ENCODE results near the gene USHBP1.
A peak's percentile ranks its signal among the peaks of the same experiment; 100 is the strongest.

Gene USHBP1

DNA sequence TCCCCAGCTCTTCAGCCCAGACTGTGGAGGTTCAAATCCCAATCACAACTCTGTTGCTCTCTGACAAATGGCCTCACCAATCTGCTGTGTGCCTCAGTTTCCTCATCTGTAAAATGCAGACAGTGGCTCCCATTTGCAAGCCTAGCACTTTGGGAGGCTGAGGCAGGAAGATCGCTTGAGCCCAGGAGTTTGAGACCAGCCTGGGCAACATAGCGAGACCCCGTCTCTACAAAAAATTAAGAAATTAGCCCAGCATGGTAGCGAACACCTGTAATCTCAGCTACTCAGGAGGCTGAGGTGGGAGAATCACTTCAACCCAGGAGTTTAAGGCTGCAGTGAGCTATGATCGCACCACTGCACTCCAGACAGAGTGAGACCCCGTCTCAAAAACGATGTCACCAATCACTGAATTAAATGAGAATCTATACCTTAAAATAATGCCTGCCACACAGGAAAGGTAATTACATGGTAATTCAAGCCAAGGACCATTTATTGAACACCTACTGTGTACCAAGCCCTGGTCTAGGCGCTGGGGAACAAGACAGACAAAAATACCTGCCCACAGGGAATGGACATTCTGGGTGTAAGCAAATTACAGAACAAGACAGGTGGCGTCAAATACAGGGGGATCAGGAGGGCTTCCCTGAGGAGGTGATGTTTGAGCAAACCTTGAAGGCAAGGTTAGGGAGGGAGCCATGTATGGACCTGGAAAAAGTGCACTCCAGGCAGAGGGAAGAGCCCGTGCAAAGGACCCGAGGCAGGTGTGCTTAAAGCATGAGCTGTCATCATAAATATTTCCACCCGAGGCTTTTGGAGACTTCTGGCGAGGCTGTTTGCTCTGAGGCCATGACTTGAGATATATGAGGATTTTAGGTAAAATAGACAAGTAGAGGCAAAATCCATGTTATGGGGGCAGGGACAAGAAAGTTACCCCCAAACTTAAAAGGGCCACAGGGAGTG, 26.5 kb downstream of the USHBP1 start:
- DNase-seq: no peak

DNA sequence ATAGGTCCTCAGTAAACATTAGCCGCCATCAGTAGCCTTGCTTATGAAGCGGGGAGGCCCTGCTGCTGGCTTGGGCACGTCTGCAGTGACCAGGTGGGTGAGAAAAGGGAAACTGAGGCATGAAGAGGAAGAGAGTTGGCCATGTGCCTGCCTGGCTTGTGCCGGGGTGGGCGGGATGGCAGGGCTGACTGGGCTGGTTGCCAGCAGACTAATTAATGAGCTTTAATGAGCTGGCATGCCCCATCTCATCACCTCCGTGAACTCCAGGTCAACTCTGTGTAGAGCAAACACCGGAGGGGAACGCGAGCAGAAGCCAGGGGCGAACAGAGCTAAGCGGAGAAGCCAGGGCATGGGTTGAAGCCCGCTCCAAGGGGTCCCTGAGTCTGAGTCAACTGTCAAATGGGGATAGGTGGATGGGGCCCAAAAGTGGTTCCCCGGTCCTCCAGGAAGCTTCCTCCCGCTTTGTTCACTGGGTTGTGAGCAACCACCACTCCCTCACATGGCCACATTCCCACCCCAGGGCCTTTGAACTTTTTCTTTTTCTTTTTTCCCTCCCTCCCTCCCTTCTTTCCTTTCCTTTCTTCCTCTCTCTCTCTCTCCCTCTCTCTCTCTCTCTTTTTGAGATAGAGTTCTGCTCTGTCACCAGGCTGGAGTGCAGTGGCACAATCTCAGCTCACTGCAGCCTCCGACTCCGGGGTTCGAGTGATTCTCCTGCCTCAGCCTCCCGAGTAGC, 27.6 kb downstream of the USHBP1 start:
- peak; percentile 19 for DNase-seq

DNA sequence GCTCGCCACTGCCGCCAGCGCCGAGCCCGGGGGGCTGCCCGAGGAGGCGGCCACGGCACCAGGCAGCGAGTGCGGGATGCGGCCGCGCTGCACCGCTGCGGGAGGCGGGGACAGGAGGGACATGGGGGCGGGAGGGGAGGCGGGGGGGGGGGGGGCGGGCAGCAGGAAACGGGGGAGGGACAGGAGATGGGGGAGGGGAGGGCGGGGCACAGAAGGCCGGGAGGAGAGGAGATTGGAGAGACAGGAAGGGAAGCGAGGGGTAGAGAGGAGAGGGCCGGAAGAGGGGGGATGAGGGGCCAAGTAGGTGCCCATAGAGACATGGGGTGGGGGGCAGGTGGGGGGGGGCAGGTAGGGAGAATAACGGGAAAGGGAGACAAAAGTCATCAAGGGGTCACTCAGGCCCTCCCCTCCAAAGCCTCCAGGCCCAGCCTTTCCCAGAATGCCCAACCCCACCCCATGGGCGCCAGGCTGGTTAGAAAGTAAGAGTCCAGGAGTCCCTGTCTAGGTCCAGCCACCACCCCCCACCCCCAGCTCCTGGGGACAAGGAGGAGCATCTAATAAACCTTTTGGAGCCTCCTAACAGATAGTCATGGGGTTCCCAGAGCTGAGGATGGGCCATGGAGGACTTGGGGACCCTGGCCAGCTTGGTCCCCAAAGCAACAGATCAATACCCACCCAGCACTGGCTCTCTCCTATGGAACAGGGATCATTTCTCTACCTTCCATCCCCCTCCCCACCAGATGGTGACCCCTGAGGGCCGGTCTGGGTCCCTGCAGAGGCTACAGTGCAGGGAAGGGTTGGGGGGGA, 28.4 kb downstream of the USHBP1 start:
- peak; percentile 54 for DNase-seq

DNA sequence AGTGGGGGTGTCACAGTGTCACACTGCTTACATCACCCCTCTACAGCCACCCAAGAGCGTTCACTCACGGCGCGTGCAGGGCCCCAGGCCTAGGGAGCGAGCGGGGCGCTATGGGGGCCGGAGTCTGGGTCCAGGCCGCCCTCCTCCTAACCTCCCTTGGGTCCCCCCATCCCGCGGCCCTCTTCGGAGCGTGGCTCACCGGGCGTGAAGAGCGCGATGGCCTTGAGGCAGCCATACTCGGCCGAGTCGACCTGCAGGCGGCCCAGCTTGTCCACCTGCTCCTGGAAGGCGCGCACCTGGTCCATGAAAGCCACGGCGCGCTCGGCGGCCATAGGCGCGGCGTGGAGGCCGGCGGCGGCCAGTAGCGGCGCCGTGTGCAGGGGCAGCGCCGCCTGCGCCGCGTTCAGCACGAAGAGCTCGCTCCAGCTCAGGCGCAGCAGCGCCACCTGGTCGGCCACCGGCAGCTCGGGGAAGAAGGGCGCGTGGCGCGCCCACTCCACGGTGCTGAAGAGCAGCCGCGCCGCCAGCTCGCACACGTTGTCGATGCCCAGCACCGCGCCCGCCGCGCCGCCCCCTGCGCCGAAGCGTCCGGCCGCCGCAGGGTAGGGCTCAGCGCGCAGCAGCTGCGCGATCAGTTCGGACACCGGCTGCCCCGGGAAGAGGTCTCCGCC, 29.1 kb downstream of the USHBP1 start:
- peak; percentile 62 for DNase-seq

DNA sequence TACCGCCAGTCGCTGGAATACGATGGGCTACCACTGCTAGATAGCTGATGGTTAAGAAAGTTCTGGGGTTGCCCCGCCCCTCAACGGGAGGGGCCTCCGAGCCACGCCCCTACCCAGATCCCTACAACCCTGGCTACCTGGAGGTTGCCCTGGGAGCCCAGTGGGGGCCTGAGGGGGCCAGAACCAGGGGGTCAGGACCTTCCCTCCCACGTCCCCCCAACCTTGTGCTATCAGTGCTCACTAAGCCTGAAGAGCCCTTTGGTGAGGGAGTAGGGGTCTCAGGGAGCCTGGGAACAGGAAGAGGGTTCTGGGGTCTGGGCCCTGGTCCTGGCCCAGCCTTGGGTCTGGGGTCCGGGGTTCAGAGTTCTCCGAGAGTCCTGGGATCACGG, 29.6 kb downstream of the USHBP1 start:
- DNase-seq: peak; percentile 60

DNA sequence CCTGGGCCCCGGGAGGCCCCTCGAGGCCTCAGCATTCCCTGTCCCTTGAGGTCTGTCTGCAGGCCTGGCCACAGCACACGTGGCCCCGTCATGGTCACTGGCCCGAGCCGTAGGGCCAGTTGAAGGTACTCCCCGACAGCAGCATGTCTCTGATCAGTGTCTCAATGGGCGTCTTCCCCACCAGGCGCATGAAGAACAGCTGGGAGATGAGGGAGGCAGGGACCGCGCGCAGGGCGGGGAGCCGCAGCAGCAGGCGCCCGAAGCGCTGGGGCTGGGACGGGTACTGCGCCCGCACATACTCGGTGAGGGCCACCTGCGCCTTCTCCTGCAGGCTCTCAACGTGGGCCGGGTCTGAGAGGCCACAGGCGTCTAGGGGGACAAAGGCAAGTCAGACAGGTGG, 32.3 kb downstream of the USHBP1 start:
- no peak for DNase-seq

DNA sequence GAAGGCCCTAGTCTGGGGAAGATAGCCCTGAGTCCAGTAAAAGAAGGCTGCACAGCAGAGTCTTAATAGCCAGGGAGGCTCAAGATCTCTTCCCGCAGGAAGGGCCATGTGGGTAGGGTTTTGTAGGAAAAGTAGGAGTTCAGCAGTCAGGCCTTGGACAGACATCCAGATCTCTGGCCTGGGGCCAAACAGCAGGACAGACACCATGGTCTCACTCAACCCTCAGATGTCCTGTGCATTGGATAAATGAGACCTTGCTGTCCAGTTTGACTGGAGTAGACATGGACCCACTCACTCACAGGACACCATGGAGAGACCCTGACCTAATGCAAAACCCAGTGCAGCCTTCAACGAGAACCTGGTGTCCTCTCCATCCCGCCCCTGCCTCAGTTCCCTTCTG, 34.7 kb downstream of the USHBP1 start:
- DNase-seq: no peak

DNA sequence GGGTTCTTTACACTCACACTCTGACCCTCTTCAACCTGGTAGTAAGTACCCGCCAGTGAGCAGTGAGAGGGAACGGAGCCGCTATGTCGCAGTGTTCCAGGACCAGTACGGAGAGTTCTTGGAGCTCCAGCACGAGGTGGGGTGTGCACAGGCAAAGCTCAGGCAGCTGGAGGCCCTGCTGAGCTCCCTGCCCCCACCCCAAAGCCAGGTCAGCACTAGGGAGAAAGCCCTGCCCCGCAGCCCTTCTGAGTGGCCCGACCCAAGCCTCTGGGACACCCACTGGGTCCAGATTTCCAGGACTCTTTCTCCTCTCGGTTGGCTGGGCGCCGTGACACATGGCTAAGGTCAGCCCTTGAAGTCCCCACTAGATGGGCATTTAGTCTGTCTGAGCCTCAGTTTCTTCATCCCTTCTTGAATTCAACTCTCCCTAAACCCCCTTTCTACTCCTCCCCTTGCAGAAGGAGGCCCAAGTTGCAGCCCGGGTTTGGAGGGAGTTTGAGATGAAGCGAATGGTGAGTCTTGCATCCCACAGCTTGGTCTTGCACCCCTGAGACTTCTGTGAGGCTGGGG, 36.7 kb downstream of the USHBP1 start:
- no peak for DNase-seq

DNA sequence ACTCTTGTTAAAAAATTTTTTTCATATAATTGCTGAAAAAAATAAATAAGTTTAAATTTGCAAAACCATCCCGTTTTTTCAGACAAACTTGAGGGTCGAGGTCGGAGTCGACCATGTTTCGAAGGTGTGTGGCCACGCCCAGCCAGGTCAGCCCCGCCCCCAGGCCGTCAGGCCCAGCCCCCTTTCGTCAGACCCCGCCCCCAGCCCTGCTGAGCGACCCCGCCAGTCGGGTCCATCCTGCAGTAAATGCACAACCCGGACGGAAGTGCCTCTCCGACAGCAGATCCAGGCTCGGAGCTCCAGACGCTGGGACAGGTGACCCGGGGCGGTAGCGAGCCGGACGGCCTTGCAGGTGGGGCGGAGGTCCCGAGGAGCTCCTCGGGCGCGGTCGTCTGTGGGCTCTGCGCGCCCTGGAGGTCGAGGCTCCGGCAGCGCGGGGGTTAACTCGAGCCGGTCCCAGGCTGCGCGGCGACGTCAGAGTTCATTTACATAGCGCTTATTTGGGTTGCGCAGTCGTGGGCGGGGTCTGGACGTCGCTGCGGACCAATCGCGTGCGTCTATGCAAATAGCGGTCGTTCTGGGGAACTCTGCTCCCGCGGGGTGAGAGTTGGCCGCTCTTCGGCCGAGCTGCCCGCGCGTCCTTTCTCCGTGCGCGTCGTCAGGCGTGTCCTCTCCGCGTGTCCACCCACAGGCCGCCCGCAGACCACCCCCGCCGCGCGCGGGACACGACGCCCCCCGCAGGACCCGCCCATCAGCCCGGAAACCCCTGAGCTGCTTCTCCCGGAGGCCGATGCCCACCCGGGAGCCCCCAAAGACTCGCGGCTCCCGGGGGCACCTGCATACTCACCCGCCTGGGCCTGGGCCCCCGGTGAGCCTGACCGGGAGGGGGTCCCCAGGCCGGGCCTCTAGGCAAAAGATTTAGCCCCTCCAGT, 38.3 kb downstream of the USHBP1 start, which contains the start of gene OCEL1:
TSS of gene OCEL1 (plus strand) at position 225 of the 932 bp plus-strand sequence. CDS start at position 247, 22 bp downstream.
- DNase-seq: peak; percentile 96

DNA sequence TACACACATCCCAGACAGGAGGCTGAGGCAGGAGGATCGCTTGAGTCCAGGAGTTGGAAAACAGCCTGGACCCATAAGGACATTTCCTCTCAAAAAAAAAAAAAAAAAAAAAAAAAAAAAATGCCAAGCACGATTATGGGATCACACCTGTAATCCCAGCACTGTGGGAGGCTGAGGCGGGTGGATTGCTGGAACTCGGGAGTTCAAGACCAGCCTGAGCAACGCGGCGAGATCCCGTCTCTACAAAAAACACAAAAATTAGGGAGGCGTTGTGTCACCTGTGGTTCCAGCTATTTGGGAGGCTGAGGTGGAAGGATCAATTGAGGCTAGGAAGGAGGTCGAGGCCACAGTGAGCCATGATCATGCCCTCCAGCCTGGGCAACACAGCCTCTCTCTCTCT, 39.5 kb downstream of the USHBP1 start:
- DNase-seq: no peak

DNA sequence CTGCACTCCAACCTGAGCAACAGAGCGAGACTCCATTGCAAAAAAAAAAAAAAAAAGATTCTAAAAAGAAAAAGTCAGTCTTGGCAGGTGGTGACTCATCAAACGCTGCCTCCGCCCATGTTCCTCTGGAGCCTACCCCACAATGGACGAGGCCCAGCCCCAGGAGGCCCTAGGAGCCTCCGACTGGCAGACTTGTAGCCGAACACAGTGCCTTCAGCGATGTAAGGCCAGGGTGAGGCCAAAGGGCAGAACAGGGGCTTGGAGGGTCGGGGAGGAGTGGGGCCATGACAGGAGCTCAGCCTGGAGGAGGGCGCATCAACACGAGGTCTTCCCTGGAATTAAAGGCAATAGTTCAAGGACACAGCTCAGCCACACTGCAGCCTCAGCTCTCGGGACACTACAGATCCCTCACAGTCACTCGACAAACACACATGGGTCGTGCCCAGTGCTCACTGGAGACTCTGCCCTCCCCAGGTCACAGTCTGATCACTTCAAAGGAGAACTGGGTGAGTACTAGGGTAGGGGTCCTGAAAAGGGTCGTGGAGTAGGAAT, 44.3 kb downstream of the USHBP1 start:
- DNase-seq: no peak

DNA sequence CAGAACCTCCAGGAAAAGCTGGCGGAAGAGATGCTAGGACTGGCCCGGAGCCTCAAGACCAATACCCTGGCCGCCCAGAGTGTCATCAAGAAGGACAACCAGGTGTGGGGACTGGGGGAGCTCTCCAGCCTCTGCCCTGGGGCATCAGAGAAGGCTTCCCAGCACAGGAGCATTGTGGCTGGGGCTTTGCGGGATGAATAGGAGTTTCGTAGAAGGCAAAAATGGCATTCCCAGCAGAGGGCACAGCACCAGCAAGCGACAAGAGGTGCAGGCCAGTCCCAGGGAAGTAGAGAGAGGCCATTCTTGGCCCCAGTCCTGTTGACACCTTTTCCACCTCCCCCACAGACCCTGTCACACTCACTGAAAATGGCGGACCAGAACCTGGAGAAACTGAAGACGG, 45.3 kb downstream of the USHBP1 start:
- DNase-seq: no peak

DNA sequence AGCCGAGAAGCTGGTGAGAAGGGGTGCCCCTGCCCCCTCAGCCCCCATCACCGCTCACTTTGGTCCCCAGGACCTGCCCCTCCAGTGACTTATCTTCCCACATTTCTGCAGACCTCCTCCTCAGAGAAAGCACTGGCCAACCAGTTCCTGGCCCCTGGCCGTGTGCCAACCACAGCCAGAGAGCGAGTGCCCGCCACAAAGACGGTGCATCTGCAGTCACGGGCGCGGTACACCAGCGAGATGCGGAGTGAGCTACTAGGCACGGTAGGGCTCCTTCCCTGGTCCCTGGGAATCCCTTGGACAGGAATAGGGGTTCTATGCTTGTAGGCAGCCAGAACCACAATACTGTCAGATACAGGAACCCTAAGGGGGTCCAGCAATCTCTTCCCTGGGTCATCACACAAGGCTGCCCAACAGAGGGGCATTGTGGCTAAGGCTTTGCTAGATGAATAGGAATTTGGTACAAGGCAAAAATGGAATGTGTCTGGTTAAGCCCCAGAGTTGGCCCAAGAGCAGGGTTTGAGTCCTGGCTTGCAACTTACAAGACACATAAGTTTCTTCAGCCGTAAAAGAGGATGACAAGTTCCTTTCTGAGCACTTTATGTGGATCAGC, 48.4 kb downstream of the USHBP1 start:
- no peak for DNase-seq

DNA sequence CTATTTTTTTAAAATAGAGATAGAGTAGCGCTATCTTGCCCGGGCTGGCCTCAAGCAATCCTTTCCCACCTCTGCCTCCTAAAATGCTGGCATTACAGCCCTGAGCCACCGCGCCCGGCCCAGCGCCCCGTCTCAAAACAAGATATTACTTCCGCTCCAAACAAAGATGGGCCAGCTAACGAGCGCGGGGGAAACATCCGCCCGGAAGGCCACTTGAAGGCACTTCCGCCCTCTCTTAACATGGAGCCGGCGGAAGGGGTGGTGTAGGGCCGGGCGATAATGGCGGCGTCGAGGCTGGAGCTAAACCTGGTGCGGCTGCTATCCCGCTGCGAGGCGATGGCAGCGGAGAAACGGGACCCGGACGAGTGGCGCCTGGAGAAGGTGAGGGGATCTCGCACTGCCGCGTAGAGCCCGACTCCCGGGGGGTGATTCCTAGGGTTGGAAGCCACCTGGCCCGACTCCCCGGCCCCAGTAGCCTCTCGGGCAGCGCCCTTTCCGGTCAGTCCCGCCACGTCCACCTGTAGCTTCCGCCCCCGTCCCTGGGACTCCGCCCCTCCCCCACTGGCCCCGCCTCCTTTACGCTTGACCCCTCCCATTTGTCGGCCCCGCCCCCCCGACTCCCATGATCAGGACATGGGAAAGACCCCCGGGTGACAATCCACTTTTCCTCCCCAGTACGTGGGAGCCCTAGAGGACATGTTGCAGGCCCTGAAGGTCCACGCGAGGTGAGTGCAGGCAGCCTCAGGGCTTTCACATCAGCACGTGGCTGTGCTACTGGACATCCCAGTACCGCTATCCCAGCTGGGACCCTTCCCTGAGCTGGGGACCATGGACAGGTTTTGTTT, 49.2 kb downstream of the USHBP1 start, which contains the start of gene USE1:
TSS of gene USE1 (plus strand) at position 231 of the 845 bp plus-strand sequence. CDS start at position 280, 49 bp downstream.
- peak; percentile 92 for DNase-seq

DNA sequence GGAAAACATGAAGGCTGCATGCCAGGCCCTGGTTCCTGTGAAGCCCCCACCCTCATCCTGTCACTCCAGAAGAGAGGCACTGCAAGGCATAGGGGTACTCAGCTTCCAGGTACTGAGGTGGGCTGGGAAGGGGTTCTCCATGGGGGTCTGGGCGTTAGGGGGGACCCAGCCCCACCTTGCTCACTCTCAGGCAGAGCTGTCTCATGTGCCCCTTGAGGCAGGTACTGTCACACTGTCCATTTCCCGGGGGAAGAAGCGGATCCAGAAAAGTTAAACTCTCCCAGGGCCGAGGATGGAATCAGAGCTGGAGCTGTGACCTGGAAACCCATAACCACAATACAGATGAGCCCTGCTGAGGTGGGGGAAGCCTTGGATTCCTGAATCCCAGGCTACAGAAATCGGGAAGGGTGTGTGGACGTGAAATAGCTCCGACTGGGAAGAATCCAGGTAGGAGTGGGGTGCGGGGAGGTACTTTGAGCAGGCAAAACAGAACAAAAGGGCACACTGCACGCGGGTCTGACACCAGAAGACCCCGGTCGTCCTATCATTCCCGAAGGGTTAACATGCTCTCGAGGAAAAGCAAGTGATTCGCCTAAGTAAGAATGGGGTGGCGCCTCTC, 49.9 kb downstream of the USHBP1 start:
- no peak for DNase-seq

DNA sequence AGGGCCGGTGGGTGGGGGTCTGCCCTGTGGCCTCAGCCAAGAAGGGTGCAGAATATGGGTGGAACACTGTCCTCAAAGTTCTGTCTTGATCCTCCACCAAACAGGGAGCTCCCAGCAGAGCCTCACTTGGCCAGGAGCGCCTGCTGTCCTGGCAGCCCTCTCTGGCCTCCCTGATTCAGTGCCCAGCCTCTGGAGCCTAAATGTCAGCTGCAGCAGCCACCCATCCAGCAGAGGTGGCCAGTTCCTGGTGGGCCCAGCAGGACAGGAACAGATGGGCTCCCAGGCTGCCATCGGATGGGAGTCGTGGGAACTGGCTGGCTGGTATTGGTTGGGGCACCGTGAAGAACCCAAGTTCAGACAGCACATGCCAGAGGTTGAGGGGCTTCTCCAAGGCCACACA, 51.2 kb downstream of the USHBP1 start:
- DNase-seq: no peak

DNA sequence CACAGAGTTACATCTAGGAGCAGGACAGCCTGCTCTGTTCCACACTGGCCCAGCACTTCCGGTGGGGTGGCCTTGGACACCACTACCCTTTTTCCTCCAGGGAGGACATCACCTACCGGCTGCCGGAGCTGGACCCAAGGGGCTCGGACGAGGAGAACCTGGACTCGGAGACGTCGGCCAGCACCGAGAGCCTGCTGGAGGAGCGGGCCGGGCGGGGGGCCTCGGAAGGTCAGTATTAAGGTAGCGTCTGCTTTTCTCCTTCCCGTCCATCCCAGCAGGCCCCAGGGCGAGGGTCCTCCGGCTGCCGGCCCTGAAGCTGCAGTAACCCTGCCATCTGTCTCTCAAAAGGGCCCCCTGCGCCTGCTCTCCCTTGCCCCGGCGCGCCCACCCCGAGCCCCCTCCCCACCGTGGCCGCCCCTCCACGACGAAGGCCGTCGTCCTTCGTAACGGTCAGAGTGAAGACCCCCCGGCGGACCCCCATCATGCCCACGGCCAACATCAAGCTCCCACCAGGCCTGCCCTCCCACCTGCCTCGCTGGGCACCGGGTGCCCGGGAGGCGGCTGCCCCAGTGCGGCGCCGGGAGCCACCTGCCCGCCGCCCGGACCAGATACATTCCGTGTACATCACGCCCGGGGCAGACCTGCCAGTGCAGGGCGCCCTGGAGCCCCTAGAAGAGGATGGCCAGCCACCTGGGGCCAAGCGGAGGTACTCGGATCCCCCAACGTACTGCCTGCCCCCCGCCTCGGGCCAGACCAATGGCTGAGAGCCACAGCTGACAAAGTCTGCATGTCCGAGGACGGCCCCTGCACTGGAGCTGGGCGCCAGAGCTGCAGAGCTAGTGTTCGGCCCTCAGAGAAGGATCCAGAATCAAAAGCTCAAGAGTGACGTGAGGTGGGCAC, 52.7 kb downstream of the USHBP1 start:
- no peak for DNase-seq

DNA sequence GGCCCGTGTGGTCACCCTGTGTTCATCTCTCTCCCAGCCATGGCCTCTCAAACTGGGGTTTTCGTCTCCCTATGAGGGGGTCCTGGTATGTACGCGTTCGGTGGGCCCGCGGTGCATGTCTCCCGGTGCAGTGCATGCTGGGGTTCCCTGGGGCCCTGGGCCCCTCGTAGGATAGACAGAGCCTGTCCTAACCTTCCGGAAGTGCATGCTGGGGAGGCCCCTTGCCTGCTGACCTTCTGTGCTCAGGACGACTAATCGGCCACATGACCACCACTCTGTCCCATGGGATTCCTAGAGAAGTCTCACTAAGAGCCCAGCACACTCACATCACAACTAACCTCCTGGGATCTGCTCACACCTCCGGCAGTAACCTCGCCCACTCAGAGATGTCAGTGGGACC, 54.2 kb downstream of the USHBP1 start:
- no peak for DNase-seq
